CD14-positive monocyte (primary cell): ENCODE data around the gene ZSCAN22. TPM values are rescaled to one million over a fixed set of nuclear protein-coding genes. Genes with fewer than 3 reads are reported as not detected.
A peak's percentile ranks its signal among the peaks of the same experiment; 100 is the strongest.

Experiments
- DNase-seq, 3 donors: peaks; one replicate each; pipeline ENCODE4 v3.0.0-alpha.2; 2011 to 2022
- H2AFZ ChIP-seq: 2 replicates; pipeline ENCODE4 v1.6.0; 2012; ENCODE audit warnings: mild to moderate bottlenecking, low read depth, low read length, inconsistent platforms; ENCODE audit not compliant: insufficient read depth, poor library complexity, severe bottlenecking
- H3K27ac ChIP-seq, 2 donors: 1 replicate in 1 of 2; 2 replicates in 1 of 2; pipeline ENCODE4 v1.5.1; 2012 to 2013; ENCODE audit warnings: low read length in 2 of 2, control low read depth in 1 of 2, inconsistent platforms in 1 of 2, low read depth in 1 of 2, mild to moderate bottlenecking in 1 of 2
- H3K27me3 ChIP-seq, 2 donors: one replicate each; pipeline versions ENCODE4 v1.6.0 to v1.6.1; 2011 to 2013; ENCODE audit warnings: low read length in 2 of 2; ENCODE audit not compliant: control insufficient read depth in 2 of 2, insufficient read depth in 2 of 2
- H3K36me3 ChIP-seq, 2 donors: replicated peaks in 1 of 2; 1 replicate in 1 of 2; 2 replicates in 1 of 2; pipeline versions ENCODE4 v1.5.1 to v1.6.1; 2012 to 2013; ENCODE audit warnings: low read length in 2 of 2, control low read depth in 1 of 2, inconsistent platforms in 1 of 2, mild to moderate bottlenecking in 1 of 2; ENCODE audit not compliant: insufficient read depth in 2 of 2, control insufficient read depth in 1 of 2
- H3K4me1 ChIP-seq, 2 donors: 1 replicate in 1 of 2; 2 replicates in 1 of 2; pipeline versions ENCODE4 v1.5.1 to v1.6.1; 2012 to 2013; ENCODE audit warnings: low read length in 2 of 2, control low read depth in 1 of 2, inconsistent platforms in 1 of 2, mild to moderate bottlenecking in 1 of 2, moderate library complexity in 1 of 2; ENCODE audit not compliant: insufficient read depth in 2 of 2, control insufficient read depth in 1 of 2
- H3K4me2 ChIP-seq: replicated peaks from 2 replicates; pipeline ENCODE3; 2012; ENCODE audit warnings: low read length, moderate library complexity, mild to moderate bottlenecking; ENCODE audit not compliant: poor library complexity, severe bottlenecking; ENCODE audit errors: extremely low read depth
- H3K4me3 ChIP-seq, 3 experiments: fragments of 200-600 bp in 1 of 3; sonication (generic) in 1 of 3; replicated peaks in 1 of 3; 1 replicate in 2 of 3; 2 replicates in 1 of 3; pipeline ENCODE4 v1.5.1; 2011 to 2013; ENCODE audit warnings: low read length in 3 of 3, mild to moderate bottlenecking in 3 of 3, control low read depth in 2 of 3, low read depth in 2 of 3, inconsistent platforms in 1 of 3, moderate library complexity in 1 of 3
- H3K79me2 ChIP-seq: 2 replicates; pipeline ENCODE4 v1.6.0; 2012; ENCODE audit warnings: mild to moderate bottlenecking, control low read depth, inconsistent platforms, low read length, moderate library complexity; ENCODE audit not compliant: insufficient read depth
- H3K9ac ChIP-seq: 2 replicates; pipeline ENCODE4 v1.6.0; 2017; ENCODE audit warnings: low read length, mild to moderate bottlenecking; ENCODE audit not compliant: insufficient read depth, poor library complexity, severe bottlenecking
- H3K9me3 ChIP-seq, 2 donors: replicated peaks in 1 of 2; 1 replicate in 1 of 2; 2 replicates in 1 of 2; pipeline versions ENCODE4 v1.5.1 to v1.6.1; 2012 to 2013; ENCODE audit warnings: low read length in 2 of 2, control low read depth in 1 of 2; ENCODE audit not compliant: control insufficient read depth in 1 of 2, insufficient read depth in 1 of 2
- H4K20me1 ChIP-seq: 2 replicates; pipeline ENCODE4 v1.6.0; 2012; ENCODE audit warnings: mild to moderate bottlenecking, low read length, control low read depth, moderate library complexity; ENCODE audit not compliant: insufficient read depth
- H3K27ac Mint-ChIP-seq, 7 donors: one replicate each; pipeline ENCODE4 v1.8.0; 2020; ENCODE audit warnings: mild to moderate bottlenecking in 7 of 7, mixed read lengths in 7 of 7, moderate library complexity in 6 of 7, inconsistent platforms in 2 of 7
- H3K27me3 Mint-ChIP-seq, 3 donors: one replicate each; pipeline ENCODE4 v1.8.0; 2021 to 2022; ENCODE audit warnings: low read depth in 3 of 3, mild to moderate bottlenecking in 3 of 3, mixed read lengths in 3 of 3, moderate library complexity in 3 of 3, inconsistent platforms in 1 of 3
- H3K36me3 Mint-ChIP-seq, 2 donors: one replicate each; pipeline ENCODE4 v1.8.0; 2020; ENCODE audit warnings: mixed read lengths in 2 of 2, inconsistent platforms in 1 of 2, mild to moderate bottlenecking in 1 of 2
- H3K4me1 Mint-ChIP-seq: one replicate; pipeline ENCODE4 v1.8.0; 2020; ENCODE audit warnings: mild to moderate bottlenecking, mixed read lengths
- H3K4me3 Mint-ChIP-seq, 2 donors: one replicate each; pipeline ENCODE4 v1.8.0; 2020; ENCODE audit warnings: mild to moderate bottlenecking in 2 of 2, mixed read lengths in 2 of 2, moderate library complexity in 1 of 2
- H3K9me3 Mint-ChIP-seq, 7 donors: one replicate each; pipeline ENCODE4 v1.8.0; 2020 to 2022; ENCODE audit warnings: mixed read lengths in 7 of 7, mild to moderate bottlenecking in 6 of 7, moderate library complexity in 6 of 7, inconsistent platforms in 2 of 7
- CTCF ChIP-seq: fragments of 200-600 bp; IDR thresholded peaks from one replicate; pipeline ENCODE4 v1.8.0; 2022; ENCODE audit warnings: antibody characterized with exemption, mild to moderate bottlenecking
- WGBS: methylation state at CpG from one replicate; pipeline ENCODE4 v1.1.5; 2013; ENCODE audit warnings: missing lambda C conversion rate; ENCODE audit not compliant: insufficient coverage; 5-methylcytosine and 5-hydroxymethylcytosine counted together
- intact Hi-C, 2 donors: fragments of 100-400 bp; cut with micrococcal nuclease; formaldehyde crosslinking; loops; one replicate each; pipeline versions ENCODE4 v1.15.0 to v1.15.1; 2023
- polyA plus RNA-seq, 3 donors: library from polyadenylated mRNA; depleted of rRNA in 1 of 3; unstranded in 2 of 3; stranded (reverse) in 1 of 3; fragments of 300-500 nt in 2 of 3; fragments of >200 nt in 1 of 3; fragmentation: Illumina TruSeq in 2 of 3; gene quantifications; 1 replicate in 2 of 3; 2 replicates in 1 of 3; pipeline ENCODE4 v1.2.3, GENCODE V29; 2012 to 2021

The ZSCAN22 gene
- polyA plus RNA-seq, 3 donors = 0.58 to 1.2 (median 0.99) TPM

DNA sequence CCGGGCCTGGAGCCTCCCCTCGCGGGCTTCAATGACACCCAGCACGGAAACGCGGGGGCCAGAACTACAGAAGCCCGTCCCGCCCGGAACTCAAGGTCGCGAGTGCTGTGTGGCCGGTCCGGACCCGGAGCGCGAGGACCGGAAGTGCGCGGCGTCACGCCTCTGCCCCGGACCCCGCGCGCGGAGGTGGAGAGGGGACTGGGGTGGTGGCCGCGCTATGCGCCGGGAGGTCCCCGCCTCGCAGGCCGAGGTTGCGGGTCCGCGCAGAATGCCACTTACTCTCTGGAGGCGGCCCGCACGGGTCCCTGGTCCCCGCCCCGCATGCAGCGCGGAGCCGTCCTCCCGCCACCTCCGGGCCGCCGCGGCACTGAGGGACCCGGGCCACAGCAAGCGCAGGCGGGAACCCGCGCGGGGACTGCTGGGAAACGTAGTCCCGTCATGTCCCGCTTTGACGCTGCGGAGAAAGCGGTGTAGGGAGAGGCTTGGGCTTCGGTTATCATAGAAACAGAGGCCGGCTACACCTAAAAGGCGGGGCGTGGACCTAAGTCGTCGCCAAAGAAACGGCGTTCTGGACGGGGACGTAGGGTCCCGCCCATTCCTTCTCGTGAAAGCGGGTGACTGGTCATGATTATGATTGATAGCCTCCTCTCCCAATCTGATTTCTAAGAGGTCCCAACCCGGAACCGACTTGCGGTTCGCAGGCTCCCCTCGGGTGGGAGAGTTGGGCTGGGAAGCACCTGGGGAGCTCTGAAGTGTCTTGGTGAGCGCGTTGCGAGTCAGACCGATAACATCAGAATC is 54.1 kb downstream of the ZSCAN22 start, which contains the start of gene ZNF837:
ZNF837 (minus strand) TSS at position 369 of the 798 bp plus-strand sequence. CDS start 11,698 bp downstream, outside the sequence.
- Histone ChIP-seq H3K4me3 (peak within 1 kb of the TSS; percentile 54 to 86 (median 78)), H3K27me3 (no peaks in the 10 kb centered on the region), H3K79me2 (no peaks in the 10 kb centered on the region), H2AFZ (peak within 1 kb of the TSS; percentile 99), H4K20me1 (no peaks in the 10 kb centered on the region), H3K4me2 (peak within 1 kb of the TSS; percentile 95), H3K27ac (peak within 1 kb of the TSS; percentile 81 to 95), H3K9me3 (no peaks in the 10 kb centered on the region), H3K9ac (peak within 1 kb of the TSS; percentile 80), H3K4me1 (peaks cover 25 to 31% of the 10 kb centered on the region in 2 donors), H3K36me3 (no peaks in the 10 kb centered on the region)
- intact Hi-C loops = loop anchor here (2.0 kb wide), 2 partner anchors 54 to 198 kb away; partner anchors contain the start of genes ZSCAN22 (in 2 of the 2) and ZNF274 (in 1 of the 2)
- peaks cover 0 to 3% of the 10 kb centered on the region in 2 donors for H3K36me3 Mint-ChIP-seq
- H3K27me3 Mint-ChIP-seq = peaks cover 0 to 2% (median 0%) of the 10 kb centered on the region in 3 donors
- peaks cover 0 to 3% (median 0%) of the 10 kb centered on the region in 7 donors for H3K9me3 Mint-ChIP-seq
- peaks cover 28% of the 10 kb centered on the region for H3K4me1 Mint-ChIP-seq
- peak within 1 kb of the TSS; percentile 82 to 92 for H3K4me3 Mint-ChIP-seq
- DNase-seq = peak; percentile 99 to 100 (median 100)
- WGBS = under 1% methylated on average over 71 of the region's 83 CpGs
- no peak for TF ChIP-seq CTCF
- H3K27ac Mint-ChIP-seq = peak within 1 kb of the TSS; percentile 78 to 98 (median 95)

DNA sequence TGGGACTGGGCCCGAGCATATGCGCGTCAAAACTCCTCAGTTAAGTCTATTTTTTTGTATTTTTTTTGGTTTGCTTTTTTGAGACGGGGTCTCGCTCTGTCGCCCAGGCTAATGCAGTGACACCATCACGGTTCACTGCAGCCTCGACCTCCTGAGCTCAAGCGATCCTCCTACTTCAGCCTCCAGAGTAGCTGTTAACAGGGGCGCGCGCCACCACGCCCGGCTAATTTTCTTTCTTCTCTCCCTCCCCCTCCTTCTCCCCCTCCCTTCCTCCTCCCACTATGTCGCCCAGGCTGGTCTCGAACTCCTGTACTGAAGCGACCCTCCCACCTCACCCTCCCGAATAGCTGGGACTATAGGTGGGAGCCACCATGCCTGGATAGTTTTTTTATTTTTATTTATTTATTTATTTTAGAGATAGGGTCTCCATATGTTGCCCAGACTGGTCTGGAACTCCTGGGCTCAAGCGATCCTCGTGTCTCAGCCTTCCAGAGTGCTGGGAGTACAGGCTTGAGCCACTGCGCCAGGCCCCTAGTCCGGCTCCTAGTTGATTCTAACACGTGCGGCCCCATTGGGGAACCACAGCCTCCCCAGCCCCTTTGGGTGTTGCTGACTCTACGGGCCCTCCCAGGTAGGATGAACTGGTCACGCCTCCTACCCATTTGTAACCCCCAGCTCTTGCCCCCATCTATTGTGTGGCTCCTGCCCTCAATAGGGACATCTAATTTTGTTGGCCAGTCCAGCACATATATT is 54.8 kb downstream of the ZSCAN22 start:
- peak overlapping the region; percentile 78 to 98 (median 95) for H3K27ac Mint-ChIP-seq
- H3K36me3 Mint-ChIP-seq = peaks cover 0 to 3% of the 10 kb centered on the region in 2 donors
- Histone ChIP-seq H3K27ac (peak overlapping the region; percentile 81 to 95), H2AFZ (peak overlapping the region; percentile 99), H3K9me3 (no peaks in the 10 kb centered on the region), H3K4me1 (peaks cover 33 to 39% of the 10 kb centered on the region in 2 donors), H3K4me3 (peak overlapping the region; percentile 54 to 86 (median 78)), H3K4me2 (peak overlapping the region; percentile 95), H3K9ac (peak overlapping the region; percentile 80), H3K27me3 (no peaks in the 10 kb centered on the region), H3K36me3 (no peaks in the 10 kb centered on the region), H4K20me1 (no peaks in the 10 kb centered on the region), H3K79me2 (no peaks in the 10 kb centered on the region)
- no peak for DNase-seq
- TF ChIP-seq CTCF = no peak
- H3K27me3 Mint-ChIP-seq = peaks cover 0 to 2% (median 0%) of the 10 kb centered on the region in 3 donors
- intact Hi-C loops = loop anchor here (2.0 kb wide), 2 partner anchors 55 to 199 kb away; partner anchors contain the start of genes ZSCAN22 (in 2 of the 2) and ZNF274 (in 1 of the 2)
- peaks cover 0 to 3% (median 0%) of the 10 kb centered on the region in 7 donors for H3K9me3 Mint-ChIP-seq
- peaks cover 32% of the 10 kb centered on the region for H3K4me1 Mint-ChIP-seq
- H3K4me3 Mint-ChIP-seq = peak overlapping the region; percentile 82 to 90
- WGBS = 66% methylated on average over 12 of the region's 26 CpGs
